Stimulated activated CD8-positive, alpha-beta memory T cell treated with anti-CD3 and anti-CD28 coated beads, Interleukin-4, amount 100 ng/mL, for 4 hours (primary cell): Measurements from ENCODE around the gene AMIGO1.

Experiments
- DNase-seq, 2 donors: peaks; one replicate each; pipeline ENCODE4 v3.0.0-alpha.2; 2020; ENCODE audit warnings: low read depth in 2 of 2, low spot score in 1 of 2

The AMIGO1 gene

DNA sequence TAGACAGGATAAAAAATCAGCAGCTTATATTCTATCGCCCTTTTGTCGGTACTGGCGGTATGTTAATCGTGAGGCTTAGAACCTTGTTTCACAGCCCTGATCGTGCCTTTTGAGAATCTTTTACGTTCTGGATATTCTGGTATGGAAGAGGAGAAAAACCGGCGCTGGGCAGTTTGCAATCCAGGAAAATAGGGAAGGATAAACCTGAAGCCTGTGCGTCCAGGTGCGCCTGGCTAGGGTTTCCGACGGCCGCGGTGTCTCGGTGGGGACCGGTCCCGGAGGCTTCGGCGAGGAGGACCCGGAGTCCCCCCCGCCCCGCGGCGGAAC, 43.4 kb downstream of the AMIGO1 start:
- DNase-seq: no peak

DNA sequence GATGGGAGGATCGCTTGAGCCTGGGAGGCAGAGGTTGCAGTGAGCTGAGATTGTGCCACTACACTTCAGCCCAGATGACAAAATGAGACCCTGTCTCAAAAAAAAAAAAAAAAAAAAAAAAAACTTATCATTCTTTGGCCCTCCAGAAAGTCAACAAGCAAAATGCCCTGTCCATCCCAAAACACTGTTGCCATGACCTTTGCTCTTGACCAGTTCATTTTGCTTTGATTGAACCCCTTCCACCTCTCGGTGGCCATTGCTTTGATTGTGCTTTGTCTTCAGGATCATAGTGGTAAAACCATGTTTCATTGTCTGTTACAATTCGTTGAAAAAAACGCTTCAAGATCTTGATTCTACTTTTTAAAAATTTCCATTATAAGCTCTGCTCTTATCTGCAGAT, 51.7 kb downstream of the AMIGO1 start:
- no peak for DNase-seq

DNA sequence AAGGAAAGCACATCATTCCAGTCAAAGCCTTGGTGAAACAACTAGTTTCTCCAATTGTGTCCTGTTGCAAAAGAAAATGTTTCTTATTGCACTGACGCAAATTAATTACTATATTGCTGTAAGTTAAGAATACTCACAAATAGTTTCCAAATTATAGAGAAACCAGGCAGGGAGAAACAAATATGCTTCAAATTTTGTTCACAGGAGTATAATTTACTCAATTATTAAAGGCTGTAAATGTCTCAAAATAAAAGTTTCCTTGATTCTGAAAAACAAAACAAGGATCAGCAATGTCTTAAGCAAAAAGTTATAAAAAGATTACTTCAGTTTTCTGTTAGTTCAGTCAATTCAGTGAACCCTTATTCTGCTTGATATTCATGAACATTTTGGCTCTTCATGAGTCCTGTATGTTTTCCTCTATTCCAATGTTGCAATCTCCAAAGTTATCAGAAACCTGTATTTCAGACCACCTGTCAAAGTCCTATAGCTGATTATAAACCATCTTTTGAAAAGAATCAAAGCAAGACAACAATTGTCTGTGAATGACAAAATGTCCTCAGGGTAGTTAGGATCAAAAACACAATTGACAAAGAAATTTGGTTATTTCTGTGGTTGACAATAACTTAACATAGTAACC, 54.9 kb downstream of the AMIGO1 start:
- no peak for DNase-seq
